Neural crest cell (in vitro differentiated cells): ENCODE measurements around the gene ZNF341. TPM values are rescaled to one million over a fixed set of nuclear protein-coding genes. Genes with fewer than 3 reads are reported as not detected.
A peak's percentile ranks its signal among the peaks of the same experiment; 100 is the strongest.

ENCODE experiments used
- DNase-seq: peaks from one replicate; pipeline ENCODE4 v3.0.0; 2021; ENCODE audit warnings: low read depth, mixed read lengths, low spot score
- H3K27ac Mint-ChIP-seq: one replicate; pipeline ENCODE4 v1.8.0; 2021; ENCODE audit warnings: mild to moderate bottlenecking, mixed read lengths; ENCODE audit not compliant: unreplicated experiment
- H3K27me3 Mint-ChIP-seq: 2 replicates; pipeline ENCODE4 v1.8.0; 2021; ENCODE audit warnings: low read depth, mild to moderate bottlenecking, mixed read lengths
- H3K36me3 Mint-ChIP-seq: 2 replicates; pipeline ENCODE4 v1.8.0; 2021; ENCODE audit warnings: low read depth, mild to moderate bottlenecking, mixed read lengths
- H3K4me1 Mint-ChIP-seq: 2 replicates; pipeline ENCODE4 v1.8.0; 2021; ENCODE audit warnings: mixed read lengths
- H3K4me3 Mint-ChIP-seq: one replicate; pipeline ENCODE4 v1.8.0; 2021; ENCODE audit warnings: mild to moderate bottlenecking, mixed read lengths
- H3K9me3 Mint-ChIP-seq: 2 replicates; pipeline ENCODE4 v1.8.0; 2021; ENCODE audit warnings: mixed read lengths
- CTCF ChIP-seq: fragments of 200-600 bp; sonication (generic); conservative IDR thresholded peaks from 2 replicates; pipeline ENCODE4 v1.5.0; 2021; ENCODE audit warnings: antibody characterized with exemption, mild to moderate bottlenecking
- long read RNA-seq: library from polyadenylated mRNA; unstranded; transcript quantifications from one replicate; pipeline ENCODE4 v2.0.0, GENCODE V29; 2020
- total RNA-seq: library from RNA; stranded (reverse); gene quantifications from 2 replicates; pipeline ENCODE4 v1.2.1, GENCODE V29; 2021

Gene ZNF341
- 4.9 and 5.1 TPM in 2 replicates for total RNA-seq
- long read RNA-seq, partial matches to known transcripts: 0 of 1 reads
- long read RNA-seq, other reads (novel, unspliced or antisense): 1 of 1 reads

DNA sequence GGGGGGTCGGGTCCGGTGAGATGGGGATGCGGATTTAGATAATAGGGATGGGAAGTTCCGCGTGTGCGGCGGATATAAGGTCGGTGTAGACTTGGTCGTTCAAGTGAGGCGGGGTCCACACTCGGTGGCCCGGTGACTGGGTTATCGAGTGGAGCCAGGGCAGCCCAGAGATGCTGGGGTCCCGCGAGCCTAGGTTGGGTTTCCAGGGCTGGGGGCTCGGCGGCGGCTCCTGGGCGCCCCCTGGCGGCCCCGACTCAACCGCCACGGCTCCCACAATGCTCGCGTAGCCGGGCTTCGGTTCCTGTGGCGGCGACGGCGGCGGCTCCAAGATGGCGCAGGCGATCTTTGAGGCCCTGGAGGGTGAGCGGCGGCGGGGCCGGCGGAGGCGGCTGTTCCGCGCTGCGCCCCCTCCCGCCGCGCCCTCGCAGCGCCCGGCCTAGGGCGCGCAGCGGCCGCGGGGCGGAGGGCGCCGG, at the start of gene ZNF341:
TSS of gene ZNF341 (plus strand) at position 304 of the 473 bp plus-strand sequence. CDS start at position 330, 26 bp downstream.
- Mint-ChIP-seq H3K4me3 (peak within 1 kb of the TSS; percentile 87), H3K27me3 (no peaks in the 10 kb centered on the region), H3K9me3 (peaks cover 12% of the 10 kb centered on the region), H3K27ac (peak within 1 kb of the TSS; percentile 90), H3K4me1 (peaks cover 25% of the 10 kb centered on the region), H3K36me3 (peaks cover 14% of the 10 kb centered on the region)
- DNase-seq: peak; percentile 97
- TF ChIP-seq CTCF: peak; percentile 100

- DNase-seq: no peak
- Mint-ChIP-seq H3K4me3 (peak overlapping the region; percentile 92), H3K27ac (peak overlapping the region; percentile 96), H3K27me3 (peaks cover 3% of the 10 kb centered on the region), H3K36me3 (no peaks in the 10 kb centered on the region), H3K9me3 (no peaks in the 10 kb centered on the region), H3K4me1 (peaks cover 51% of the 10 kb centered on the region)
- no peak for TF ChIP-seq CTCF
Observed at GRCh38 chr20:33684533-33685327, 47.1 kb upstream of the ZNF341 start.

- peaks cover 3% of the 10 kb centered on the region for H3K27me3 Mint-ChIP-seq
- H3K36me3 Mint-ChIP-seq: no peaks in the 10 kb centered on the region
- peaks cover 57% of the 10 kb centered on the region for H3K4me1 Mint-ChIP-seq
- peak overlapping the region; percentile 92 for H3K4me3 Mint-ChIP-seq
- DNase-seq: peak; percentile 64
- no peak for TF ChIP-seq CTCF
- H3K27ac Mint-ChIP-seq: peak overlapping the region; percentile 96
- H3K9me3 Mint-ChIP-seq: no peaks in the 10 kb centered on the region
Observed at GRCh38 chr20:33685328-33686099, 46.3 kb upstream of the ZNF341 start.

GRCh38 chr20:33686100-33686983, 45.5 kb upstream of the ZNF341 start, which contains the start of gene E2F1:
Gene E2F1 (minus strand): TSS chr20:33686385. CDS start chr20:33686264, 121 bp downstream.
- Mint-ChIP-seq H3K27ac (peak within 1 kb of the TSS; percentile 96), H3K4me3 (peak within 1 kb of the TSS; percentile 92)

More at GRCh38 chr20:33686100-33686983, 45.5 kb upstream of the ZNF341 start, which contains the start of gene E2F1:
- DNase-seq: peak; percentile 100
- no peaks in the 10 kb centered on the region for H3K9me3 Mint-ChIP-seq
- H3K36me3 Mint-ChIP-seq: no peaks in the 10 kb centered on the region
- H3K4me1 Mint-ChIP-seq: peaks cover 55% of the 10 kb centered on the region
- TF ChIP-seq CTCF: peak; percentile 56
- peaks cover 3% of the 10 kb centered on the region for H3K27me3 Mint-ChIP-seq
